Neural crest cell (in vitro differentiated cells): ENCODE measurements around the gene SEPSECS. TPM values are rescaled to one million over a fixed set of nuclear protein-coding genes. Genes with fewer than 3 reads are reported as not detected.

Experiments used
- DNase-seq: peaks from one replicate; pipeline ENCODE4 v3.0.0; 2021; ENCODE audit warnings: low read depth, mixed read lengths, low spot score
- H3K27ac Mint-ChIP-seq: one replicate; pipeline ENCODE4 v1.8.0; 2021; ENCODE audit warnings: mild to moderate bottlenecking, mixed read lengths; ENCODE audit not compliant: unreplicated experiment
- H3K27me3 Mint-ChIP-seq: 2 replicates; pipeline ENCODE4 v1.8.0; 2021; ENCODE audit warnings: low read depth, mild to moderate bottlenecking, mixed read lengths
- H3K36me3 Mint-ChIP-seq: 2 replicates; pipeline ENCODE4 v1.8.0; 2021; ENCODE audit warnings: low read depth, mild to moderate bottlenecking, mixed read lengths
- H3K4me1 Mint-ChIP-seq: 2 replicates; pipeline ENCODE4 v1.8.0; 2021; ENCODE audit warnings: mixed read lengths
- H3K4me3 Mint-ChIP-seq: one replicate; pipeline ENCODE4 v1.8.0; 2021; ENCODE audit warnings: mild to moderate bottlenecking, mixed read lengths
- H3K9me3 Mint-ChIP-seq: 2 replicates; pipeline ENCODE4 v1.8.0; 2021; ENCODE audit warnings: mixed read lengths
- total RNA-seq: library from RNA; stranded (reverse); gene quantifications from 2 replicates; pipeline ENCODE4 v1.2.1, GENCODE V29; 2021
- TF ChIP-seq, protein P1 (sequence below): fragments of 200-600 bp; sonication (generic); conservative IDR thresholded peaks from 2 replicates; pipeline ENCODE4 v1.5.0; 2021; ENCODE audit warnings: antibody characterized with exemption, mild to moderate bottlenecking

SEPSECS gene
- total RNA-seq, 1 donor from 2014 or later: 9.3 TPM

DNA sequence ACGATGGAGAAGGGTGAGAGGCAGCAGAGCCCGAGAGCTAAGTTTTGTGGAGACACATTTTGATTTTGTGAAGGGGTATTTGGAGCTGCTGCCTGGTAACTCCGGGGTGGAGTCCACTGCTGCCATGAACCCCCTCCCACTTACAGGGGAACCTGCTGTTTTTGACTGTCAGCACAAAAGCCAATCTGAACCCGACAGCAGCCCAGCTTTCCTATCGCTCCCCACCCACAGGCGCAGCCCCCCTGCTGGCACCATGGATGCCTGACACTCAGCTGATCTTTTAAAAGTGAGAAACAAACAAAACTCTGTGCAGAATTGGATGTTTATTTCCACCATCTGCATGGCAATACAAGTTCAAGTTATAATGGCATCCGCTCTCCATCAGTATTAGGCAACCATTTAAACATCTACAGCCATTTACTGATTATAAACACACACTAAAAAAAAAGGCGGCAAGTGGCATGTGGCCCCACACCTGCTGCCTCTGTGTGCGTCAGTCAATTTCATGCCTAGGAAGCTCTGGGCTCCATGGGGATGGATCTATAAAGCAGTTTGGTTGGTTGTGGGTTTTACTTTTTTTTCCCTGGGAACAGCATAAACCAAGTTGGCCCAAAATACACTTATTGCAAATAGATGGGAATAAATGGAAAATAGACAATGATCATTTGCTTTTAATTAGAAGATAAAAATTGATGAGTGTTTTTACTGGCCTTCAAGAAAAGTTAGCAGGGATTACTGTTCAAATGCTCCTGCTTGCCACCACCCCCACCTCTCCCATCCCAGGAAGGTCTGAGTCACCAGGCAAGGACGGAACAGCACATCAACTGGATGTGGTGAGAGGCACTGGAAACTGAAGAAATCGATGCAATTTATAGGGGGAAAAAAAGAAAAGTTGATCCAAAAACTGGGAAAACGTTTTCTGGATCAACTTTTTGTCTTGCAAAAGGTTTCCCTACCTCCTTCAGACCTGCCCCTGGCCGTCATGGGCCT is 46.0 kb downstream of the SEPSECS start:
- Mint-ChIP-seq H3K27ac (no peak overlapping the region), H3K4me3 (no peak overlapping the region), H3K4me1 (peaks cover 4% of the 10 kb centered on the region), H3K27me3 (no peaks in the 10 kb centered on the region), H3K36me3 (no peaks in the 10 kb centered on the region), H3K9me3 (no peaks in the 10 kb centered on the region)
- TF ChIP-seq, protein P1, sequence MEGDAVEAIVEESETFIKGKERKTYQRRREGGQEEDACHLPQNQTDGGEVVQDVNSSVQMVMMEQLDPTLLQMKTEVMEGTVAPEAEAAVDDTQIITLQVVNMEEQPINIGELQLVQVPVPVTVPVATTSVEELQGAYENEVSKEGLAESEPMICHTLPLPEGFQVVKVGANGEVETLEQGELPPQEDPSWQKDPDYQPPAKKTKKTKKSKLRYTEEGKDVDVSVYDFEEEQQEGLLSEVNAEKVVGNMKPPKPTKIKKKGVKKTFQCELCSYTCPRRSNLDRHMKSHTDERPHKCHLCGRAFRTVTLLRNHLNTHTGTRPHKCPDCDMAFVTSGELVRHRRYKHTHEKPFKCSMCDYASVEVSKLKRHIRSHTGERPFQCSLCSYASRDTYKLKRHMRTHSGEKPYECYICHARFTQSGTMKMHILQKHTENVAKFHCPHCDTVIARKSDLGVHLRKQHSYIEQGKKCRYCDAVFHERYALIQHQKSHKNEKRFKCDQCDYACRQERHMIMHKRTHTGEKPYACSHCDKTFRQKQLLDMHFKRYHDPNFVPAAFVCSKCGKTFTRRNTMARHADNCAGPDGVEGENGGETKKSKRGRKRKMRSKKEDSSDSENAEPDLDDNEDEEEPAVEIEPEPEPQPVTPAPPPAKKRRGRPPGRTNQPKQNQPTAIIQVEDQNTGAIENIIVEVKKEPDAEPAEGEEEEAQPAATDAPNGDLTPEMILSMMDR: no peak
- DNase-seq: no peak

DNA sequence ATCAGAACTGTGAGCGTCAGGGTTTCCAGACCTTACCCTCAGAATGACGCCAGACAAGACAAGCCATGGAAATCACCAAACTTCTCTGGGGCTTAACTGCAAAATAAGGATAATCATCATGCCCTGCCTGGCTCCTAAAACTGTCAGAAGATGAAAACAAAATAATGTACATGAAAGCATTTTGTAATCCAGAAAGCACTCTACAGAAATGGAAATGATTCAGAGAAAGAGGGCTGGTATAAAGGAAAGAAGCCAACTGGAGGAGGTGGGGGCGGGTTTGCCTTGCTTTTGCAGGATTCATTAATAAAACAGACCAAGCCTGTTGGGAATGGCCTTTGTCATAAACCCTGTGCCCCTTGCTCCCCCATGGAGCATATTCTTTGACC is 47.3 kb downstream of the SEPSECS start:
- no peak overlapping the region for H3K27ac Mint-ChIP-seq
- H3K4me1 Mint-ChIP-seq: peaks cover 4% of the 10 kb centered on the region
- DNase-seq: no peak
- no peaks in the 10 kb centered on the region for H3K9me3 Mint-ChIP-seq
- no peaks in the 10 kb centered on the region for H3K36me3 Mint-ChIP-seq
- TF ChIP-seq, protein P1: no peak
- no peaks in the 10 kb centered on the region for H3K27me3 Mint-ChIP-seq
- no peak overlapping the region for H3K4me3 Mint-ChIP-seq

DNA sequence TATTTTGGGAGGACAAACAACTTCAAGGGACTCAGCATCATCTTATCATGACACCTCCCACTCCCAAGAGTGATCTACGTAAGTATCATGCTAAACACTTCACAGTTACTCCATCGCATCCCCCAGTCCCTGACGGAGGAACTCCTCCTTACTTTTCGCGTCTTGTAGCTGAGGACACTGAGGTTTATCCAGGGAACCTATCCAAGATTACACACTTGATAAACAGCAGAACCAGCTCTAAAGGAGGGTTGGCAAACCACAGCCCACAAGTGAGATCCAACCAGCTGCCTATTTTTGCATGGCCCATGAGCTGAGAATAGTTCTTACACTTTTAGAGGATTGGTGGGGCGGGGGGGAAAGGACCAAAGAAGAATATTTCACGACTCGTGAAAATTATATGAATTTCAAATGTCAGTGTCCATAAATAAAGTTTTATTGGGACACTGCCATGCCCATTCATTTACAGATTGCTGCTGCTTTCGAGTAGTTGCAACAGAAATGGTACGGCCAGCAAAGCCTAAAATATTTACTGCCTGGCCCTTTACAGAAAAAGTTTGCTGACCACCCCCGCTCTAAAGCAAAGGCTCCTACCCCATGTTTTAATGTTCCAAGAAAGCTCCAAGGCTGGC is 47.8 kb downstream of the SEPSECS start:
- no peak overlapping the region for H3K4me3 Mint-ChIP-seq
- no peak overlapping the region for H3K27ac Mint-ChIP-seq
- H3K27me3 Mint-ChIP-seq: no peaks in the 10 kb centered on the region
- H3K36me3 Mint-ChIP-seq: no peaks in the 10 kb centered on the region
- TF ChIP-seq, protein P1: no peak
- no peaks in the 10 kb centered on the region for H3K9me3 Mint-ChIP-seq
- DNase-seq: no peak
- peaks cover 4% of the 10 kb centered on the region for H3K4me1 Mint-ChIP-seq

DNA sequence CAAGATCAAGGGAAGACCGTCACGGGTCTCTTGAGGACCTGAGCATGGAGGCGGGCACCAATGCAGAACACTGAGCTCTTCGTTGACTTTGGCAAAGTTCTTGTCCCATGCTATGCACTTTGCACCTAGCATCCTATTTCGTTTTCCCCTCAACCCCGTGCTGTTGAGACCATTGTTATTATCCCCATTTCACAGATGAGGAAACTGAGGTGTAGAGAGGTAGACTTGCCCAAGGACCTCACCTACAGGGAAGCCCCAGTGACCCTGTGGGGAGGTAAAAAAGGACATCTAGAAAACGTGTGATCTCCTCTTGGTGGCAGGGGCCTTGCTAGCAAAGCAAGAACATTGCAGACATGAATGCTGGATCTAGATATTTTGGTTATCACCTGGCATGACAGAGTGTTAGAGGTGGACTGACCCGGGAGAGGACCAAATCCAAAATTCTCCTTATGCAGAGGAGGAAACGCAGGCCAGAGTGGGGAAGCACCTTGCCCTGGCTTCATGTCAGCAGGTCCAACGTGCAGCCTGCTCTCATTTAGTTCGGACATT is 48.5 kb downstream of the SEPSECS start:
- Mint-ChIP-seq H3K4me1 (peaks cover 4% of the 10 kb centered on the region), H3K27ac (no peak overlapping the region), H3K9me3 (no peaks in the 10 kb centered on the region), H3K27me3 (no peaks in the 10 kb centered on the region), H3K36me3 (no peaks in the 10 kb centered on the region), H3K4me3 (no peak overlapping the region)
- DNase-seq: no peak
- TF ChIP-seq, protein P1: no peak

DNA sequence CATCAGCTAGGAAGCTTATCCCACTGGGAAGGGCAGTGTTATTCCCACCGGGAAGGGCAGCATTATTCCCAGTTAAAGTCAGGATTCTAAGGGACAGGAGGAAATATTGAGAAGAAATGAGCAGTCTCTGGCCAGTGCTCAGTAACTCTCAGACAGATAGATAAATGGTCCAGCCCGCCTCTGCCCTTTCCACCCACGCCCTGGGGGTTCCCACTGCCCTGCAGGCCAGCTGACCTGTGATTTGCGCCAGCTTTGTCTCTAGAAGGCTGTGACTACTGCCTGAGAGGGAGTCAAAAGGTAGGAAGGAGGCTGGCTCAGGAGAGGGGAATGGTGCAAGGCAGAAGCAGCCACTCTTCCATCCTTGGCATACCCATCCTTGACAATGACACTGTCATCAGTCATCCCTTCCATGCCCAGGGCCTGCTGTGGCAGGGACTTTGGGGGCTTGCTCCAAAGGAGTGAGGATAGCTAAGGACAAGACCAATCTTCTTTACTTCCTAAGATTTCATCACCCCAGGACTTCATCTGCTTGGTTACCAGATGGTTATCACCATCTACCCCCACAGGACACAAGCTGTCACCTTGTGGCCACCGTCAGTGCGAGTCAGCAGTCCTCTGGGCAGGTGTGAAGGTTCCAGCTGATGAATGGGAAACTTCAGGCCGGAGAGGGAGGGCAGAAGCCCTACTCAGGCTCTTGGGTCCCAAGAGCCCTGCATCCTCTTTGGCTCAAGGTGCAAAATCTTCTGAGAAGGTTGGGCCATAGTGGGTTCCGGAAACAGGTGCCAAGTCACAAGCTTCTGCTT is 49.5 kb downstream of the SEPSECS start:
- peaks cover 4% of the 10 kb centered on the region for H3K4me1 Mint-ChIP-seq
- no peak overlapping the region for H3K4me3 Mint-ChIP-seq
- DNase-seq: no peak
- no peaks in the 10 kb centered on the region for H3K27me3 Mint-ChIP-seq
- H3K9me3 Mint-ChIP-seq: no peaks in the 10 kb centered on the region
- H3K27ac Mint-ChIP-seq: no peak overlapping the region
- TF ChIP-seq, protein P1: no peak
- no peaks in the 10 kb centered on the region for H3K36me3 Mint-ChIP-seq
